ENCODE results near the gene TCTN1.

The TCTN1 gene

GRCh38 chr12:110683888-110684287 is 70.0 kb downstream of the TCTN1 start:
- Histone ChIP-seq H3K79me2 (ENCODE audit: insufficient read depth, low read length) (no peaks in the 10 kb centered on the region; the same call in 1 of the 2 replicates), H3K27ac (ENCODE audit: low read length) (no peak overlapping the region), H3K36me3 (ENCODE audit: insufficient read depth, low read length) (no peaks in the 10 kb centered on the region), H3K9ac (ENCODE audit: low read depth, low read length) (no peak overlapping the region), H2AFZ (ENCODE audit: low read depth, low read length) (no peak overlapping the region), H3K27me3 (ENCODE audit: insufficient read depth, low read length, poor library complexity) (no peaks in the 10 kb centered on the region), H3K4me3 (ENCODE audit: low read depth in 1 of 2, low read length in 2 of 2) (no peak overlapping the region), H3K4me2 (ENCODE audit: insufficient read depth, low read length) (no peak overlapping the region), H3K9me3 (ENCODE audit: insufficient read depth, low read length, severe bottlenecking) (no peaks in the 10 kb centered on the region), H4K20me1 (ENCODE audit: insufficient read depth, low read length) (no peaks in the 10 kb centered on the region), H3K4me1 (ENCODE audit: insufficient read depth, low read length) (peaks cover 16% of the 10 kb centered on the region)
- ATAC-seq (ENCODE audit: insufficient read depth, low read depth) (no peak), DNase-seq (no peak)
- no peak for TF ChIP-seq EZH2 (IDR thresholded peaks at IDR 0.05; ENCODE audit: borderline replicate concordance, low read depth, low read length, severe bottlenecking)
- TF ChIP-seq CTCF (IDR thresholded peaks at IDR 0.05; ENCODE audit: borderline replicate concordance, extremely low read depth, low read length, poor library complexity, severe bottlenecking), result no peak

- no peak overlapping the region for H2AFZ ChIP-seq (ENCODE audit: low read depth, low read length)
- no peaks in the 10 kb centered on the region for H3K36me3 ChIP-seq (ENCODE audit: insufficient read depth, low read length)
- no peak overlapping the region for H3K27ac ChIP-seq (ENCODE audit: low read length)
- ATAC-seq (ENCODE audit: insufficient read depth, low read depth) (no peak), DNase-seq (no peak)
- no peak overlapping the region for H3K4me3 ChIP-seq (ENCODE audit: low read depth in 1 of 2, low read length in 2 of 2)
- H3K9ac ChIP-seq (ENCODE audit: low read depth, low read length), result no peak overlapping the region
- no peak overlapping the region for H3K4me2 ChIP-seq (ENCODE audit: insufficient read depth, low read length)
- no peaks in the 10 kb centered on the region; the same call in 1 of the 2 replicates for H3K79me2 ChIP-seq (ENCODE audit: insufficient read depth, low read length)
- no peaks in the 10 kb centered on the region for H3K27me3 ChIP-seq (ENCODE audit: insufficient read depth, low read length, poor library complexity)
- TF ChIP-seq EZH2 (IDR thresholded peaks at IDR 0.05; ENCODE audit: borderline replicate concordance, low read depth, low read length, severe bottlenecking) (no peak), CTCF (IDR thresholded peaks at IDR 0.05; ENCODE audit: borderline replicate concordance, extremely low read depth, low read length, poor library complexity, severe bottlenecking) (no peak)
- peaks cover 19% of the 10 kb centered on the region for H3K4me1 ChIP-seq (ENCODE audit: insufficient read depth, low read length)
- no peaks in the 10 kb centered on the region for H4K20me1 ChIP-seq (ENCODE audit: insufficient read depth, low read length)
- H3K9me3 ChIP-seq (ENCODE audit: insufficient read depth, low read length, severe bottlenecking), result no peaks in the 10 kb centered on the region
Observed at GRCh38 chr12:110684312-110684836, 70.4 kb downstream of the TCTN1 start.

- Histone ChIP-seq H3K4me2 (ENCODE audit: insufficient read depth, low read length) (no peak overlapping the region), H3K9me3 (ENCODE audit: insufficient read depth, low read length, severe bottlenecking) (no peaks in the 10 kb centered on the region)
- ATAC-seq (ENCODE audit: insufficient read depth, low read depth), result no peak
Observed at GRCh38 chr12:110686294-110686903, 72.5 kb downstream of the TCTN1 start.

More at GRCh38 chr12:110686294-110686903, 72.5 kb downstream of the TCTN1 start:
- Histone ChIP-seq H4K20me1 (ENCODE audit: insufficient read depth, low read length) (no peaks in the 10 kb centered on the region), H3K9ac (ENCODE audit: low read depth, low read length) (no peak overlapping the region), H3K4me1 (ENCODE audit: insufficient read depth, low read length) (peaks cover 29% of the 10 kb centered on the region), H3K79me2 (ENCODE audit: insufficient read depth, low read length) (no peaks in the 10 kb centered on the region; the same call in 1 of the 2 replicates), H3K27ac (ENCODE audit: low read length) (no peak overlapping the region), H3K27me3 (ENCODE audit: insufficient read depth, low read length, poor library complexity) (no peaks in the 10 kb centered on the region), H2AFZ (ENCODE audit: low read depth, low read length) (no peak overlapping the region), H3K4me3 (ENCODE audit: low read depth in 1 of 2, low read length in 2 of 2) (no peak overlapping the region), H3K36me3 (ENCODE audit: insufficient read depth, low read length) (no peaks in the 10 kb centered on the region)
- TF ChIP-seq CTCF (IDR thresholded peaks at IDR 0.05; ENCODE audit: borderline replicate concordance, extremely low read depth, low read length, poor library complexity, severe bottlenecking) (no peak), EZH2 (IDR thresholded peaks at IDR 0.05; ENCODE audit: borderline replicate concordance, low read depth, low read length, severe bottlenecking) (no peak)
- DNase-seq, result no peak
